Measurements from ENCODE around the gene GLYR1. TPM values are rescaled to one million over a fixed set of nuclear protein-coding genes. Genes with fewer than 3 reads are reported as not detected.

The GLYR1 gene
- total and polyA plus RNA-seq, 2 of the 4 experiments (the other 2 are of a cell fraction), result 26.0 to 54.2 TPM

GRCh38 chr16:4871071-4871470 lies 24.0 kb upstream of the GLYR1 start:
- Histone ChIP-seq H4K91ac (ENCODE audit: insufficient read depth, low read depth, low read length) (no peak overlapping the region), H2BK15ac (ENCODE audit: low read depth, low read length) (no peak overlapping the region), H4K5ac (ENCODE audit: low read depth, low read length) (no peak overlapping the region), H3K36me3 (ENCODE audit: control insufficient read depth, insufficient read depth, low read length) (peaks cover 67% of the 10 kb centered on the region), H2BK5ac (ENCODE audit: low read depth, low read length, poor library complexity, severe bottlenecking) (no peak overlapping the region), H3K79me1 (ENCODE audit: low read depth in 1 of 2, low read length in 2 of 2) (peaks cover 20 to 59% of the 10 kb centered on the region in 2 experiments), H3K4ac (ENCODE audit: low read depth, low read length) (no peak overlapping the region), H3K4me3 (ENCODE audit: insufficient read depth, low read depth, low read length) (no peak overlapping the region), H3K14ac (replicated peaks; ENCODE audit: low read depth, low read length) (no peak overlapping the region), H2BK120ac (ENCODE audit: low read depth, low read length) (no peak overlapping the region), H4K8ac (ENCODE audit: low read depth in 2 of 2, low read length in 2 of 2) (no peak overlapping the region), H3K4me1 (ENCODE audit: control insufficient read depth, insufficient read depth, low read length) (no peaks in the 10 kb centered on the region), H4K20me1 (ENCODE audit: insufficient read depth, low read length) (peaks cover 34% of the 10 kb centered on the region), H3K23ac (ENCODE audit: low read depth, low read length) (no peak overlapping the region), H3K4me2 (ENCODE audit: low read depth, low read length) (no peak overlapping the region), H3K9me3 (ENCODE audit: control insufficient read depth, insufficient read depth, low read length) (no peaks in the 10 kb centered on the region), H2AK5ac (ENCODE audit: low read depth, low read length) (no peak overlapping the region), H3K27ac (ENCODE audit: insufficient read depth, low read length) (no peak overlapping the region), H2AK9ac (replicated peaks; ENCODE audit: low read depth, low read length, poor library complexity) (no peak overlapping the region), H3K9me1 (ENCODE audit: insufficient read depth, low read length) (no peaks in the 10 kb centered on the region), H3K56ac (ENCODE audit: extremely low read depth, insufficient read depth, low read length) (no peak overlapping the region), H3K9ac (ENCODE audit: low read depth, low read length) (no peak overlapping the region), H3K18ac (ENCODE audit: low read depth, low read length) (no peak overlapping the region), H2AFZ (replicated peaks; ENCODE audit: low read length, poor library complexity) (no peak overlapping the region), H3K27me3 (ENCODE audit: control insufficient read depth, insufficient read depth, low read length) (no peaks in the 10 kb centered on the region), H2BK20ac (ENCODE audit: low read depth, low read length) (no peak overlapping the region)
- BruUV-seq (replicated peaks), result no TSS peak
- intact Hi-C loops (cut with micrococcal nuclease), result no loop called here
- no peak for DNase-seq
- dilution Hi-C loops (cut with HindIII; ENCODE audit: low sequenced_read_pairs, unreplicated experiment), result no loop called here
- ATAC-seq (ENCODE audit: low read depth), result no peak
- in situ Hi-C loops (cut with MboI; ENCODE audit: low sequenced_read_pairs), result no loop called here
- CTCF ChIA-PET, result no interaction called here
- POLR2A ChIA-PET (ENCODE audit: unreplicated experiment), result interaction anchor here (0.7 kb wide), 1 partner anchor 62 kb away, joined by 13 read pairs; no protein-coding TSS in a partner anchor
- TF ChIP-seq FOS (IDR thresholded peaks at IDR 0.05; ENCODE audit: low read depth, low read length) (no peak), CEBPB (IDR thresholded peaks at IDR 0.05; ENCODE audit: low read depth, low read length) (no peak), MAFK (IDR thresholded peaks at IDR 0.05; ENCODE audit: low read depth, low read length) (no peak), RCOR1 (IDR thresholded peaks at IDR 0.05; ENCODE audit: insufficient replicate concordance, low read length) (no peak), CHD1 (IDR thresholded peaks at IDR 0.05; ENCODE audit: low read depth, low read length) (no peak), MXI1 (IDR thresholded peaks at IDR 0.05; ENCODE audit: borderline replicate concordance, low read depth, low read length) (no peak), ELK1 (IDR thresholded peaks at IDR 0.05; ENCODE audit: borderline replicate concordance, low read depth, low read length) (no peak), RAD21 (IDR thresholded peaks at IDR 0.05; ENCODE audit: low read length) (no peak), RFX5 (IDR thresholded peaks at IDR 0.05; ENCODE audit: low read depth, low read length) (no peak), CTCF (conservative IDR thresholded peaks at IDR 0.05; ENCODE audit: low read depth, low read length) (no peak), USF2 (IDR thresholded peaks at IDR 0.05; ENCODE audit: low read depth, low read length) (no peak), POLR2A (IDR thresholded peaks at IDR 0.05; ENCODE audit: low read depth, low read length) (no peak), BHLHE40 (IDR thresholded peaks at IDR 0.05; ENCODE audit: low read depth, low read length) (no peak), SMC3 (IDR thresholded peaks at IDR 0.05; ENCODE audit: low read depth, low read length) (no peak), NFE2L2 (IDR thresholded peaks at IDR 0.05; ENCODE audit: low read depth, low read length) (no peak), MAZ (IDR thresholded peaks at IDR 0.05; ENCODE audit: borderline replicate concordance, low read depth, low read length) (no peak)
- WGBS, 2 experiments (ENCODE audit: extremely low coverage in 2 of 2, insufficient read length in 1 of 2), result 75% methylated on average over 2 of the region's 4 CpGs; no CpG with 5 or more reads in 1 of the 2 experiments
